ENCODE measurements around the gene LIPI.

LIPI gene

DNA sequence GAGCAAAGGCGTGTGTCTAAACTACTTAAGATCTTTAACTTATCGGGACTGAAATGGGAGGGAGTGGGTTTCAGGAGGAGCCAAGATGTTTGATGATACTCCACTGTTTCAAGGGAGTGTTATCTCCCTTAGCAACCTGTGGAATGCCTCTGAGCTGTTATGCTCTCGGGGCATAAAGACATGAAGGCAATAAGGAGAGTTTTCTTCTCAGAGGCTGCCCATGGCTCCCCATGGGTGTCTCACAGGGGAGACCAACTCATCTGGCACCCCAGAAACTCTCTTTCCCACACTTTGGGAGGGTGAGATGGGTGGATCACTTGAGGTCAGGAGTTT, 130.0 kb downstream of the LIPI start:
- ChIA-PET CTCF (no interaction called here), POLR2A (no interaction called here)
- DNase-seq (ENCODE audit: low read depth, low spot score), result no peak
- H3K4me3 ChIP-seq (ENCODE audit: low read depth, low read length), result no peak overlapping the region
- TF ChIP-seq, protein P1, sequence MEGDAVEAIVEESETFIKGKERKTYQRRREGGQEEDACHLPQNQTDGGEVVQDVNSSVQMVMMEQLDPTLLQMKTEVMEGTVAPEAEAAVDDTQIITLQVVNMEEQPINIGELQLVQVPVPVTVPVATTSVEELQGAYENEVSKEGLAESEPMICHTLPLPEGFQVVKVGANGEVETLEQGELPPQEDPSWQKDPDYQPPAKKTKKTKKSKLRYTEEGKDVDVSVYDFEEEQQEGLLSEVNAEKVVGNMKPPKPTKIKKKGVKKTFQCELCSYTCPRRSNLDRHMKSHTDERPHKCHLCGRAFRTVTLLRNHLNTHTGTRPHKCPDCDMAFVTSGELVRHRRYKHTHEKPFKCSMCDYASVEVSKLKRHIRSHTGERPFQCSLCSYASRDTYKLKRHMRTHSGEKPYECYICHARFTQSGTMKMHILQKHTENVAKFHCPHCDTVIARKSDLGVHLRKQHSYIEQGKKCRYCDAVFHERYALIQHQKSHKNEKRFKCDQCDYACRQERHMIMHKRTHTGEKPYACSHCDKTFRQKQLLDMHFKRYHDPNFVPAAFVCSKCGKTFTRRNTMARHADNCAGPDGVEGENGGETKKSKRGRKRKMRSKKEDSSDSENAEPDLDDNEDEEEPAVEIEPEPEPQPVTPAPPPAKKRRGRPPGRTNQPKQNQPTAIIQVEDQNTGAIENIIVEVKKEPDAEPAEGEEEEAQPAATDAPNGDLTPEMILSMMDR (IDR thresholded peaks at IDR 0.05; ENCODE audit: insufficient read depth, low read length, missing control alignments), result no peak

DNA sequence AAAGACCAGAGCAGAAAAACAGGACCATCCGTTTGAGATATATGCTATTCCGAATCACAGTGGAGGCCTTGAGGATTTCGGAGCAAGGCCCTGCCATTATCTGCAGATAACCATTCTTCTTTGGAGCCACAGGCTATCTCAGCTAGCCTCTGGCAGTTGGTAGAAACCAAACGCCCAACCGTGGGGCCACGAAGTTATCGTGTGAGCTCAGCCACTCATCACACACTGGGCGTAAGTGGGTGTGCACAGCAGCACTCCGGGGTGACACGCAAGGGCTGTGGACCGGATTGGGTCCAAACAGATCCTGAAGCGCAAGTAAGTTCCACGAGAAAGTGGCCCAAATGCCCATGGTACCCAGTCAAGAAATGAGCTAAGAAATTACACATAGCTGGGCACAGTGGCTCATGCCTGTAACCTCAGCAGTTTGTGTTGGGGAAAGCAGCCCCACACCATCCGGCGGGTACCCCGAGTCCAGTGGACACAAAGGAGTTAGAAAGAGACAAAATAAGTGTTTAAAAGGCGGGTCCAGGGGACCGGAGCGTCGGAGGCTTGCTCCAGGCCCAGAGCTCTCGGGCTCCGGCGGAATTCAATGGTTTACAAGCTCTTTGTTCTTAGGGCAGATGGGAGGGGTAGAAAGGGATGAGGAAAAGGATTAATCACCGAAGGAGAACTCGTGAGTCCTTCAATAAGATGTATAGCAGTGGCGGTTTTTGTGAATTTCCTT, 130.6 kb downstream of the LIPI start:
- ChIA-PET POLR2A (no interaction called here), CTCF (no interaction called here)
- TF ChIP-seq, protein P1 (IDR thresholded peaks at IDR 0.05; ENCODE audit: insufficient read depth, low read length, missing control alignments), result no peak
- no peak for DNase-seq (ENCODE audit: low read depth, low spot score)
- no peak overlapping the region for H3K4me3 ChIP-seq (ENCODE audit: low read depth, low read length)

DNA sequence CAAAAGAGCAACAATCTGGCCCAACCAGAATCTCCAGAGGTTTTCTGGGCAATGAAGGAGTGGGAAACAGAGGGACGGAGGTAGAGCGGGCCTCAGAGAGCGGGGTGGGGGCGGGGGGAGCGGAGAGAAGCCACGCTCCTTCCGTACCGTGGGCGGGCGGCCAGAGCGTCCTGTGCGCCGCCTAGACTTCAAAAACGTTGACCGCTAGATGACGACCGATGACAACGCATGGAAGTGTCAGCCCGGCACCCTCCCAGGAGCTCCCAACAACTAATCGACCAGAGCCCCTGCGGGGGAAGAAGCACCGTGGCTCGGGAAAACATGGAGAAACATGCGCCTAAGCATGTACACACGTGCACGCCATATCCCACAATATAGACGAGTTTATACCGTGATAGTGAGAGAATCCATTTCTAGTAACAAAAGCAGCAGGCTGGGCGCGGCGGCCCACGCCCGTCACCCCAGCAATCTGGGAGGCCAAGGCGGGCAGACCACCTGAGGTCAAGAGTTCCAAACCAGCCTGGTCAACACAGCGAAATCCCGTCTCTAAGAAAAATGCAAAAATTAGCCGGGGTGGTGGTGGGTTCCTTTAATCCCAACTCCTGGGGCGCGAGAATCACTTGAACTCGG, 131.9 kb downstream of the LIPI start:
- POLR2A ChIA-PET, result no interaction called here
- TF ChIP-seq, protein P1 (IDR thresholded peaks at IDR 0.05; ENCODE audit: insufficient read depth, low read length, missing control alignments), result no peak
- H3K4me3 ChIP-seq (ENCODE audit: low read depth, low read length), result no peak overlapping the region
- DNase-seq (ENCODE audit: low read depth, low spot score), result no peak
- CTCF ChIA-PET, result no interaction called here

DNA sequence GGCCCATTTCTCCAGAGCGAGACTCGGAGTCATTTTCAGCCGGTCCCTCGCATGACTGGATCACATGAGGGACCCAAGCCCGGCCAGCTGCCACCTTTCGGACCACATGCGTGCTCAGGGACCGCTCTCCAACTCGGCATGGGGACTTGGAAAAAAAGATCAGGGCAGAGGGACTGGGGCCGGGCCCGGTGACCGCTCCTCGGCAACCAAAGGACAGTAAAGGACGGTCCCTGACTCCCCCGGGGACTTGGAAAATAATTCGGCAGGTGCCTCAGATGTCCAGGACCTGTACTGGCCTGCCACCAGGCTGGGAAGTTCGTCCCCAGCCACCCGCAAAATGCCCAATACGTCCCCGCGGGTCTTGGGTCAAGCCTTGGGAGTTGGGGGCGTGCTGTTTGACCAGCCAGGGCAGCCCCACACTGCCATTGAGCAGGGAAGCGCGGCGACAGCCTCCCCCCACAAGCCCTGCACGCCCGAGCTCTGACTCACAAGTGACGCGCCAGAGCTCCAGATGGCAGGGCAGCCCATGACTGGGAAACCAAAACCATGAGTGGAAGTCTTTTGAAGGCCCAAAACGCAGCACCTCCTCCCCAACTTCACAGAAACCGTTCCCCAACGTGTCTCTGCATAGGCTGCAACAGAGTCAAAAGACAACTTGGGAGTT, 134.5 kb downstream of the LIPI start:
- ChIA-PET CTCF (no interaction called here), POLR2A (no interaction called here)
- DNase-seq (ENCODE audit: low read depth, low spot score), result no peak

DNA sequence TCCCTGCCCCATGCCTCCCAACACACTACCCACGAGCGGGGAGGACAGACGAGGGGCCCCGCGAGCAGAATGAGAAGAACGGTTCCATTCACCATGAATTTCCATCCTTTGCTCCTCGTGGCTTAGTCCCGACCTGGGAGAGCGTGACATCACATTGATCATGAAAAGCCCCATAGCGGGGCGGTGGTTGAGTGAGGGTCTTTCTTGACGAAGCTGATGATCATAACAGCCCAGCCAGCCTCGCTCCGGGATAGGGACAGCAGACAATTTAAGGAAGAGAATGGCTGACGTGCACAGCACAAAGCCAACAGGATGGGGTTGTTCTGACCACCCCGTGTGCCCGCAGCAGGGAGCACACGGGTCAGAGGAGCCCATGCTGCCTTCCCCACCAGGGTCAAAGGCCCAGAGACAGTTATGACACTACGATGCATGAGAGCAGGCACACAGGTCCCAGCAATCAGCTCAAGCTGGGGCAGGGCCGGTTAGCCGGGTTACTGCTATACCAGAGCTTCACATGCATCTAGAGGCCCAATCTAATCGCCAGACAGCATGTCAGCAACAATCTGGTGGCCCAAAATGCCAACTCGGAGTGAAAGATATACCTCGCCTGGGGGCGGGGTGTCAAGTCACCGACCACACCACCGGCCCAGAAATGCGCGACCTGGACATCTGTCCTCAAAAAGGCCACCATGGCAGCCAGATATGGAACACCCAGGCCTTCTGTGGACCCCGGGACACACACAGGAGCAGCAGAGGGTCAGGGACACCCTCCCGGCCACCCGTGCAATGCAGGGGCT, 135.2 kb downstream of the LIPI start:
- ChIA-PET POLR2A (no interaction called here), CTCF (no interaction called here)
- H3K4me3 ChIP-seq (ENCODE audit: low read depth, low read length), result no peak overlapping the region
- TF ChIP-seq, protein P1 (IDR thresholded peaks at IDR 0.05; ENCODE audit: insufficient read depth, low read length, missing control alignments), result no peak
- no peak for DNase-seq (ENCODE audit: low read depth, low spot score)

More for the DNA sequence above, 134.5 kb downstream of the LIPI start:
- no peak overlapping the region for H3K4me3 ChIP-seq (ENCODE audit: low read depth, low read length)
- TF ChIP-seq, protein P1 (IDR thresholded peaks at IDR 0.05; ENCODE audit: insufficient read depth, low read length, missing control alignments), result no peak

DNA sequence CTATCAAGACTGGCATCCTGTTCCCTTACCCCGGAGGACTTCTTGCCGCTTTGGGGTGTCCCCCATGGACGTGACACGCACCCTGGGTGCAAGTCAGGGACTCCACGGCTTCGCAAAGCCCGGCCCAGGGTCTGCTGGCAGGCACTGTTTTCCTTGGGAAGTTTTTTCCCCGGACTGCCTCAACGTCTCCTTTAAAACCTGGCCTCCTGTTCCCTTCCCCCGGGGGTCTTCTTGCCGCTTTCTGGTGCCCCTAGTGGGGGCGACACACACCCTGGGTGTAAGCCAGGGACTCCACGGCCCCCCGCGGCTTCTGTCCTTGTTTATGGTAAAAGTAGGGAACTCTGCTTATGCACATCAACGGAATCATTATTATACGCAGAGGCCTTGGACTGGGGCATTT, 136.6 kb downstream of the LIPI start:
- TF ChIP-seq, protein P1 (IDR thresholded peaks at IDR 0.05; ENCODE audit: insufficient read depth, low read length, missing control alignments), result no peak
- ChIA-PET CTCF (no interaction called here), POLR2A (no interaction called here)
- DNase-seq (ENCODE audit: low read depth, low spot score), result no peak
- H3K4me3 ChIP-seq (ENCODE audit: low read depth, low read length), result no peak overlapping the region

All from AG04449 (cell line).